ENCODE data around the gene DOCK1. TPM values are rescaled to one million over a fixed set of nuclear protein-coding genes. Genes with fewer than 3 reads are reported as not detected.

Gene DOCK1
- total RNA-seq, 2 donors from 2014 or later: 52.9 to 76.7 TPM

DNA sequence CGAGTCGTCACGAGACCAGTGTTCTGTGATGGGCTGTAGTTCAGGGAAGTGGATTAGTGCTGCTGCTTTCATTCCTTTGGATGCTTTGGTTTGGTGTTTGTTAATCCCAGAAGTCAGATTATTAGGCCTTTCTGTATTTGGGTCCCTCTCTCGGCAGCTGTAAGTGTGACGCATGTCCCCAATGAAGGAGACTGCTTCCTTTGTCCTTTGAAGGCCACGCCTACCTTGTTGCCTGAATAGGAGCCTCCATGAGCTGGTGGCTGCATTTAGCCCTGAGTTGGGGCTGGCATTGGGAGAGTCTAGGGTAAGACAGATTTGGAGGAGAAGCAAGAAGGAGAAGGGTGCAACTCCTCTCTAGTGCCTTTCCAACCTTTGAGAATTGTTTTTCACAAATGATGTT lies 34.5 kb downstream of the DOCK1 start:
- H3K9me3 ChIP-seq: no peaks in the 10 kb centered on the region
- no peak for DNase-seq (ENCODE audit: low spot score)
- no peaks in the 10 kb centered on the region for H3K27me3 ChIP-seq (replicated peaks; ENCODE audit: insufficient read depth)
- no peak overlapping the region for H3K27ac ChIP-seq
- H3K4me3 ChIP-seq: no peak overlapping the region
- H3K36me3 ChIP-seq: no peaks in the 10 kb centered on the region
- H3K4me1 ChIP-seq (ENCODE audit: control insufficient read depth in 1 of 2, low read depth in 2 of 2): peaks cover 3 to 11% of the 10 kb centered on the region in 2 donors
- no peak for ATAC-seq (ENCODE audit: insufficient number of reproducible peaks, low FRiP score, low read depth)
- TF ChIP-seq, protein P1, sequence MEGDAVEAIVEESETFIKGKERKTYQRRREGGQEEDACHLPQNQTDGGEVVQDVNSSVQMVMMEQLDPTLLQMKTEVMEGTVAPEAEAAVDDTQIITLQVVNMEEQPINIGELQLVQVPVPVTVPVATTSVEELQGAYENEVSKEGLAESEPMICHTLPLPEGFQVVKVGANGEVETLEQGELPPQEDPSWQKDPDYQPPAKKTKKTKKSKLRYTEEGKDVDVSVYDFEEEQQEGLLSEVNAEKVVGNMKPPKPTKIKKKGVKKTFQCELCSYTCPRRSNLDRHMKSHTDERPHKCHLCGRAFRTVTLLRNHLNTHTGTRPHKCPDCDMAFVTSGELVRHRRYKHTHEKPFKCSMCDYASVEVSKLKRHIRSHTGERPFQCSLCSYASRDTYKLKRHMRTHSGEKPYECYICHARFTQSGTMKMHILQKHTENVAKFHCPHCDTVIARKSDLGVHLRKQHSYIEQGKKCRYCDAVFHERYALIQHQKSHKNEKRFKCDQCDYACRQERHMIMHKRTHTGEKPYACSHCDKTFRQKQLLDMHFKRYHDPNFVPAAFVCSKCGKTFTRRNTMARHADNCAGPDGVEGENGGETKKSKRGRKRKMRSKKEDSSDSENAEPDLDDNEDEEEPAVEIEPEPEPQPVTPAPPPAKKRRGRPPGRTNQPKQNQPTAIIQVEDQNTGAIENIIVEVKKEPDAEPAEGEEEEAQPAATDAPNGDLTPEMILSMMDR (IDR thresholded peaks at IDR 0.05): no peak

DNA sequence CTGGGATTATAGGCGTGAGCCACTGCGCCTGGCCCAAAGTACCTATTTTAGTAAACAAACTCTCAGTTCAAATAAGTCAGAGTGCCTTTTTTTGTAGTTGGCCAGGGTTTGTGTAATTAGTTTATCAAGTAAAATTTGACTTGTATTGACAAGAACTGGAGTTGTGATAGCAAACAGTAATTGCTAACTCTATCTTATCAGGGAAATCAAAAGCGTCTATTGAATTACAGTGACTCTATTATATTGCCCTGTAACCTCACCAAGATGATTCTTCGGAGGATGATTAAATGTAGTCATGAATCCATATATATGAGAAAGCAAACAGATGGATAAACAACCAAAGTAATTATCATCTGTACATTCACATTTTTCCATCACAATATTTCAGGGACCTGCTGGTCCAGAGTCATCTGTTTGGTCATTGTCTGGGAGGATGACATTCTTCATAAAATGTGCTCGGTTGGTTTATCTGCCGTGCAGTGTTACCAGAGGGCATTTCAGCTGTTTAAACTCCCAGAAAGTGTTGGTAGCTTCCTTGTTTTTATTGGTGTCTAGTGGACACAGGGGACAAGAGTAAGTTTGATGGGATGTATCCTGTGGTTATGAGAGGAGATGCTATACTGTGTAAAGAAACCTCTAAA lies 35.6 kb downstream of the DOCK1 start:
- Histone ChIP-seq H3K36me3 (no peaks in the 10 kb centered on the region), H3K27ac (no peak overlapping the region), H3K4me1 (ENCODE audit: control insufficient read depth in 1 of 2, low read depth in 2 of 2) (peaks cover 0 to 3% of the 10 kb centered on the region in 2 donors), H3K9me3 (no peaks in the 10 kb centered on the region), H3K4me3 (no peak overlapping the region), H3K27me3 (replicated peaks; ENCODE audit: insufficient read depth) (no peaks in the 10 kb centered on the region)
- DNase-seq (ENCODE audit: low spot score) (no peak), ATAC-seq (ENCODE audit: insufficient number of reproducible peaks, low FRiP score, low read depth) (no peak)
- TF ChIP-seq, protein P1 (IDR thresholded peaks at IDR 0.05): no peak

DNA sequence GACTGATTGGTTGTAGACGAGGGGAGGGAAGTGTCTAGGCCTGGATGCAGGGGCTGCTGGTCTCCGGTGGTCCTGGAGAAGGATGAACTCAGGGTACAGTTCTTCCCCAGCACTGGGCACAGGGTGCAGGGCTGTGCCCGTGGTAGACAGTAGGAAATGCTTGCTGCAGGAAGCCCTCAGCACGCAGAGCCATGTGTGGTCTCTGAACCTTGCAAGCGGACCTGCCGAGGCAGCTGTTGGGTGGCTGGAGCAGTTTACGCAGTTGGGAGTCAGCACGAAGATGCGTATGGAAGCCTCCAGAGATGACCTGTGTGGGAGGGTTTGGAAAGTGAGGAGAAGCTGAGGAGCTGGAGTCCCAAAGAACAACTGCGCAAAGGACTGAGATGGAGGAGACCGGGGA lies 39.0 kb downstream of the DOCK1 start:
- Histone ChIP-seq H3K27me3 (replicated peaks; ENCODE audit: insufficient read depth) (no peaks in the 10 kb centered on the region), H3K36me3 (no peaks in the 10 kb centered on the region), H3K9me3 (no peaks in the 10 kb centered on the region), H3K4me3 (no peak overlapping the region), H3K4me1 (ENCODE audit: control insufficient read depth in 1 of 2, low read depth in 2 of 2) (no peaks in the 10 kb centered on the region), H3K27ac (no peak overlapping the region)
- TF ChIP-seq, protein P1 (IDR thresholded peaks at IDR 0.05): no peak
- DNase-seq (ENCODE audit: low spot score) (no peak), ATAC-seq (ENCODE audit: insufficient number of reproducible peaks, low FRiP score, low read depth) (no peak)

DNA sequence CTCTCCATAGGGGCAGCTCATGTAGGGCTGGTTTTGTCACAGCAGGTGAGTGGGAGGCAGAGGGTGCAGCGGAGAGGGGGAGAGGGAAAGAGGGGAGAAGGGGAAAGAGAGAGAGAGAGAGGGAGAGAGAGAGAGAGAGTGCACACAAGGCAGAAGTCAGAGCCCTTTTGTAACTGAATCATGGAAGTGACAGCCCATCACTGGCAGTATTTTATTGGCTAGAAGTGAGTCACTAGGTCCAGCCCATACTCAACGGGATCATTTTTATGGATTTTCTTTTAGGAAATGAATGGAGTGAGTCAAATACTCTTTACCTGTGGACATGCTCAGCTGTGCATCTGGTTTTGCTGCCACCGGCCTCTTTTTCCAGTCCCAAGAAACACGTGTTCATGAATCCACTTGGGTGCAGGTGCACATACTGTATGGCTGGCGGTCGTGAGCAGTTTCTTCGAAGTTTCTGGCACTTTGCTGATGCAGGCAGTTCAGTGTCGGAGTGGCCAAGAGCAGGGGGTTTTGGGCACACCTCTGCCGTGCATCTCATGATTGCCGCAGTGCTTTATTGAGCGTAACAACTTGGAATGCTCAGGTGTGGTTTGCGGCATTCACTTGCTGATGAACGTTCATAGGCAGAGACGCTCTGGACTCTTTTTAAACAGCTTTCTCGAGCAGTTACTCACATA lies 40.3 kb downstream of the DOCK1 start:
- Histone ChIP-seq H3K4me3 (no peak overlapping the region), H3K27me3 (replicated peaks; ENCODE audit: insufficient read depth) (no peaks in the 10 kb centered on the region), H3K27ac (no peak overlapping the region), H3K4me1 (ENCODE audit: control insufficient read depth in 1 of 2, low read depth in 2 of 2) (no peaks in the 10 kb centered on the region), H3K36me3 (no peaks in the 10 kb centered on the region), H3K9me3 (no peaks in the 10 kb centered on the region)
- DNase-seq (ENCODE audit: low spot score): no peak
- TF ChIP-seq, protein P1 (IDR thresholded peaks at IDR 0.05): no peak
- no peak for ATAC-seq (ENCODE audit: insufficient number of reproducible peaks, low FRiP score, low read depth)

DNA sequence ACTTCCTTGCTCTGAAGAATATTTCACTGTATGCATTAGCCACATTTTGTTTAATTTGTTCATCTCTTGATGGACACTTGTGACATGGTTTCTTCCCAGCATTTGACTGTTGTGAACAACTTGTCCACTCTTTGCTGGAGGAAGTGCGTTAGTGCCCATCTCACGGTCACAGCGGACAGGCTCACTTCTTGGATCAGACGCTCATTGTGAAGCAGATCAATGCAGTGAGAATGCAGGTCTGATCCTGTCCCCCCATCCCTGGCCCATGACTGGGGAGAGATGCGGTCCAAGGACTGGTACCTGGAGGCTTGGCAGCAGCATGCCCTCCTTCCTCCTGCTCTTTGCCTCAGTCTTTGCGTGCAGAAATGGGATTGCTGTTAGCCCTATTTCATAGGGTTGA lies 41.5 kb downstream of the DOCK1 start:
- no peak for DNase-seq (ENCODE audit: low spot score)
- Histone ChIP-seq H3K27ac (no peak overlapping the region), H3K4me3 (no peak overlapping the region), H3K36me3 (no peaks in the 10 kb centered on the region), H3K27me3 (replicated peaks; ENCODE audit: insufficient read depth) (no peaks in the 10 kb centered on the region), H3K9me3 (no peaks in the 10 kb centered on the region), H3K4me1 (ENCODE audit: control insufficient read depth in 1 of 2, low read depth in 2 of 2) (no peaks in the 10 kb centered on the region)
- TF ChIP-seq, protein P1 (IDR thresholded peaks at IDR 0.05): no peak
- no peak for ATAC-seq (ENCODE audit: insufficient number of reproducible peaks, low FRiP score, low read depth)
